Measurements from ENCODE around the gene USP31. TPM values are rescaled to one million over a fixed set of nuclear protein-coding genes. Genes with fewer than 3 reads are reported as not detected.

The USP31 gene
- total RNA-seq, 1 experiment from 2014 or later = 23.6 TPM

GRCh38 chr16:23152386-23153178 is 3.3 kb upstream of the USP31 start:
- CTCF ChIA-PET = interaction anchor here (0.9 kb wide), 1 partner anchor 19 kb away, joined by 3 read pairs; no protein-coding TSS in a partner anchor
- BruUV-seq (replicated peaks) = no TSS peak
- DNase-seq = no peak
- Mint-ChIP-seq H3K9me3 (ENCODE audit: low read depth, unreplicated experiment) (no peaks in the 10 kb centered on the region), H3K4me3 (ENCODE audit: low read depth, unreplicated experiment) (no peak overlapping the region), H3K4me1 (ENCODE audit: low read depth, unreplicated experiment) (peaks cover 10% of the 10 kb centered on the region), H3K27ac (ENCODE audit: unreplicated experiment) (no peak overlapping the region), H3K27me3 (ENCODE audit: unreplicated experiment) (peaks cover 53% of the 10 kb centered on the region), H3K36me3 (ENCODE audit: insufficient read depth, unreplicated experiment) (peaks cover 25% of the 10 kb centered on the region)
- intact Hi-C loops (cut with micrococcal nuclease; ENCODE audit: unreplicated experiment) = no loop called here
- no peak for TF ChIP-seq CTCF (IDR thresholded peaks at IDR 0.05; ENCODE audit: unreplicated experiment)

GRCh38 chr16:23149993-23150364 is 727 bp upstream of the USP31 start:
- Mint-ChIP-seq H3K4me1 (ENCODE audit: low read depth, unreplicated experiment) (peaks cover 28% of the 10 kb centered on the region), H3K27ac (ENCODE audit: unreplicated experiment) (peak overlapping the region; percentile 25), H3K4me3 (ENCODE audit: low read depth, unreplicated experiment) (peak overlapping the region; percentile 95), H3K36me3 (ENCODE audit: insufficient read depth, unreplicated experiment) (peaks cover 38% of the 10 kb centered on the region), H3K9me3 (ENCODE audit: low read depth, unreplicated experiment) (no peaks in the 10 kb centered on the region), H3K27me3 (ENCODE audit: unreplicated experiment) (peaks cover 27% of the 10 kb centered on the region)
- no peak for DNase-seq
- CTCF ChIA-PET = no interaction called here
- no TSS peak for BruUV-seq (replicated peaks)
- intact Hi-C loops (cut with micrococcal nuclease; ENCODE audit: unreplicated experiment) = loop anchor here (10.0 kb wide), 1 partner anchor 65 kb away; no protein-coding TSS in a partner anchor
- no peak for TF ChIP-seq CTCF (IDR thresholded peaks at IDR 0.05; ENCODE audit: unreplicated experiment)

GRCh38 chr16:23148513-23149266 is 562 bp downstream of the USP31 start:
- H3K4me1 Mint-ChIP-seq (ENCODE audit: low read depth, unreplicated experiment) = peaks cover 32% of the 10 kb centered on the region
- BruUV-seq (replicated peaks) = no TSS peak
- no peak for TF ChIP-seq CTCF (IDR thresholded peaks at IDR 0.05; ENCODE audit: unreplicated experiment)
- peaks cover 22% of the 10 kb centered on the region for H3K27me3 Mint-ChIP-seq (ENCODE audit: unreplicated experiment)
- peak; percentile 79 for DNase-seq
- no peaks in the 10 kb centered on the region for H3K9me3 Mint-ChIP-seq (ENCODE audit: low read depth, unreplicated experiment)
- peak overlapping the region; percentile 96 for H3K27ac Mint-ChIP-seq (ENCODE audit: unreplicated experiment)
- H3K4me3 Mint-ChIP-seq (ENCODE audit: low read depth, unreplicated experiment) = peak overlapping the region; percentile 95
- H3K36me3 Mint-ChIP-seq (ENCODE audit: insufficient read depth, unreplicated experiment) = peaks cover 39% of the 10 kb centered on the region
- CTCF ChIA-PET = interaction anchor here (0.9 kb wide), 1 partner anchor 15 kb away, joined by 4 read pairs; no protein-coding TSS in a partner anchor
- intact Hi-C loops (cut with micrococcal nuclease; ENCODE audit: unreplicated experiment) = loop anchor here (10.0 kb wide), 1 partner anchor 64 kb away; no protein-coding TSS in a partner anchor

DNA sequence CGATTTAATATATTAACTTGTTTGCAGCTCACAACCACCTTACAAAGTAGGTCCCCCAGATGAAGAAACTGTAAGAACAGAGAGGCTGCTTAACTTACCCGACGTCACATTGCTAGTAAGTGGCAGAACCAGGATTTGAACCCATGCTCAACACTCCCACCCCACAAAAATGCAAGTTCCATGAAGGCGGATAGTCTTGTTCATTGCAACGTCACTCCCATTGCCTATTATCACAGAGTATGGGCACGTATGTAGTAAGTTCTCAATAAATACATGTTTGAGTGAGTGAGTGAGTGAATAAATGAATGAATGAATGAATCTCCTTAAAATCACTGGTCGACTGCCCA is 1.1 kb downstream of the USP31 start:
- DNase-seq = no peak
- peaks cover 39% of the 10 kb centered on the region for H3K36me3 Mint-ChIP-seq (ENCODE audit: insufficient read depth, unreplicated experiment)
- peak overlapping the region; percentile 95 for H3K4me3 Mint-ChIP-seq (ENCODE audit: low read depth, unreplicated experiment)
- intact Hi-C loops (cut with micrococcal nuclease; ENCODE audit: unreplicated experiment) = loop anchor here (10.0 kb wide), 1 partner anchor 63 kb away; no protein-coding TSS in a partner anchor
- H3K27ac Mint-ChIP-seq (ENCODE audit: unreplicated experiment) = peak overlapping the region; percentile 96
- no peak for TF ChIP-seq CTCF (IDR thresholded peaks at IDR 0.05; ENCODE audit: unreplicated experiment)
- peaks cover 32% of the 10 kb centered on the region for H3K4me1 Mint-ChIP-seq (ENCODE audit: low read depth, unreplicated experiment)
- CTCF ChIA-PET = no interaction called here
- H3K9me3 Mint-ChIP-seq (ENCODE audit: low read depth, unreplicated experiment) = no peaks in the 10 kb centered on the region
- peaks cover 22% of the 10 kb centered on the region for H3K27me3 Mint-ChIP-seq (ENCODE audit: unreplicated experiment)
- BruUV-seq (replicated peaks) = no TSS peak

Measured in Calu3 (cell line).